Fibroblast of lung (primary cell): ENCODE data around the gene PPP1R1C. TPM values are rescaled to one million over a fixed set of nuclear protein-coding genes. Genes with fewer than 3 reads are reported as not detected.

ENCODE experiments used
- DNase-seq, 2 donors: peaks; one replicate each; pipeline versions ENCODE4 v3.0.0 to v3.0.0-alpha.2; 2010; ENCODE audit warnings: low read depth in 2 of 2
- H2AFZ ChIP-seq: 2 replicates; pipeline ENCODE4 v1.5.1; 2012; ENCODE audit warnings: low read length, control low read depth, inconsistent platforms
- H3K27ac ChIP-seq: 2 replicates; pipeline ENCODE4 v1.5.1; 2011; ENCODE audit warnings: low read length, control low read depth; ENCODE audit not compliant: insufficient read depth
- H3K27me3 ChIP-seq: 2 replicates; pipeline ENCODE4 v1.5.1; 2011; ENCODE audit warnings: mild to moderate bottlenecking, low read length; ENCODE audit not compliant: control insufficient read depth, insufficient read depth
- H3K36me3 ChIP-seq: 2 replicates; pipeline ENCODE4 v1.5.1; 2011; ENCODE audit warnings: low read length; ENCODE audit not compliant: control insufficient read depth, insufficient read depth
- H3K4me1 ChIP-seq: 2 replicates; pipeline ENCODE4 v1.5.1; 2011; ENCODE audit warnings: low read length; ENCODE audit not compliant: control insufficient read depth, insufficient read depth; ENCODE audit errors: extremely low read depth
- H3K4me2 ChIP-seq: 2 replicates; pipeline ENCODE4 v1.5.1; 2011; ENCODE audit warnings: low read length, control low read depth; ENCODE audit not compliant: insufficient read depth; ENCODE audit errors: extremely low read depth
- H3K4me3 ChIP-seq, 4 experiments: fragments of 200-600 bp in 1 of 4; sonication (generic) in 1 of 4; replicated peaks in 1 of 4; 2 replicates each; pipeline ENCODE4 v1.5.1; 2011 to 2016; ENCODE audit warnings: low read length in 4 of 4, low read depth in 3 of 4, mild to moderate bottlenecking in 3 of 4, control low read depth in 2 of 4, inconsistent platforms in 1 of 4, mixed read lengths in 1 of 4; ENCODE audit not compliant: insufficient read depth in 1 of 4; ENCODE audit errors: control extremely low read depth in 1 of 4
- H3K79me2 ChIP-seq: 2 replicates; pipeline ENCODE4 v1.5.1; 2012; ENCODE audit warnings: mild to moderate bottlenecking, low read length, inconsistent platforms; ENCODE audit not compliant: control insufficient read depth, insufficient read depth
- H3K9ac ChIP-seq: 2 replicates; pipeline ENCODE4 v1.5.1; 2011; ENCODE audit warnings: mild to moderate bottlenecking, low read length, control low read depth; ENCODE audit not compliant: insufficient read depth
- H3K9me3 ChIP-seq: 2 replicates; pipeline ENCODE4 v1.5.1; 2012; ENCODE audit warnings: low read depth, low read length; ENCODE audit not compliant: control insufficient read depth, insufficient read depth
- H4K20me1 ChIP-seq: 2 replicates; pipeline ENCODE4 v1.5.1; 2011; ENCODE audit warnings: low read length; ENCODE audit not compliant: control insufficient read depth, insufficient read depth; ENCODE audit errors: extremely low read depth
- EZH2 ChIP-seq: IDR thresholded peaks from 2 replicates; pipeline ENCODE4 v1.5.1; 2012; ENCODE audit warnings: low read length, control low read depth, mild to moderate bottlenecking; ENCODE audit errors: missing control alignments
- polyA plus RNA-seq, 2 donors: library from polyadenylated mRNA; depleted of rRNA in 1 of 2; stranded (reverse) in 1 of 2; unstranded in 1 of 2; fragments of >200 nt; gene quantifications; 2 replicates each; pipeline ENCODE4 v1.2.1, GENCODE V29; 2011 to 2012; ENCODE audit warnings: missing spikeins in 1 of 2
- total RNA-seq: library from RNA; depleted of rRNA; stranded (reverse); fragments of >200 nt; gene quantifications from 2 replicates; pipeline ENCODE4 v1.2.1, GENCODE V29; 2014
- TF ChIP-seq, protein P1 (sequence below), 2 donors: IDR thresholded peaks in 1 of 2; conservative IDR thresholded peaks in 1 of 2; 1 replicate in 1 of 2; 2 replicates in 1 of 2; pipeline ENCODE4 v1.5.1; 2011 to 2012; ENCODE audit warnings: low read length in 2 of 2, control low read depth in 1 of 2, inconsistent platforms in 1 of 2, low read depth in 1 of 2, mild to moderate bottlenecking in 1 of 2

PPP1R1C gene
- total and polyA plus RNA-seq, 2 donors (not counting 1 experiment from before 2014, with no cell fraction given): 0.50 to 0.57 TPM

DNA sequence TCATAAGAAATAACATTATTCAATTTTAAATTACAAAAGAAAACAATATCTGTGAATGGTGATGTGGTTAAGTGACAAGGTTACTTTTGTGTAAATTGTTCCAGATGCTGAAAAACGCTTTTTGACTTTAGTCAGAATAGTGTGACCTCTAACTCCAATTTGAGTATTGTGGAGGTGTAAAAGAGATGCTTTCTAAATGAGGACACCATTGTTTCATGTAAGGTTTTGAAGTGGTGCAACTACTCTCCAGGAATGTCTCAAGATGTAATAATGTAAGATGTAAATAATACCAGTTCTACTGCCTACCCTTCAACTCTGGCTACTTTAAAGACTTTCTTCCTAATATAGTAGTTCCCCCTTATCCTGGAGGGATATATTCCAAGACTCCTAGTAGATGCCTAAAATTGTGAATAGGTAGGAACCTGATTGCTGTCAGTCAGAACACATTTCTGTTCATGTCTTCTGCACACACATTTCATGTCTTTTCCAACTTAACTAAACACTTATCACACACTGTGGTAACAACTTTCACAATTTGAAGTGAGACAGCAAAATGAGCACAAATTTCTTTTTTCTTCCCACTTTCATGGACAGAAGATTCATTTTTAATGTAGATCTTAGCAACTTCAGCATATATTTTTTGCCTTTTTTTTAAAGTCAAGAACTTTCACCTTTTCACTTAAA is 39.1 kb upstream of the PPP1R1C start:
- H3K36me3 ChIP-seq: no peaks in the 10 kb centered on the region

DNA sequence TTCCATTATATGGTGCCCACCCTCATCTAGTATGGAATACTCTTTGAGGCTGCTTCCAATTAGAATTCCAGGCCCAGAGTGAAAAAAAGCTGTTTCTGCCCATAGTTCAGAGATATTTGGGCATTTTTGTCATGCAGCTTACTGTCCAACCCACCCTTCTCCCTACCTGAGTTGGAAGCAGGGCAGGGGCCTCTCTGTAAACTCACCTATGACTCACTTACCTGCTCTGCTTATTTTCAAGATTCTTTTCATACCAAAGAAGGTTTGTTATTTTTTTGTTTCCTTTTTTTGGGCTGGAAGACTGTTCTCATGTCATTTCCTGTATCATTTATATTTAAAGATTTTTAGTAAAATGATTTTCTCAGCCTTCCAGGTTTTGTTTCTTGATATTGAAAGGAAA is 38.4 kb upstream of the PPP1R1C start:
- no peak overlapping the region for H3K4me2 ChIP-seq
- no peak overlapping the region for H2AFZ ChIP-seq
- H3K27ac ChIP-seq: no peak overlapping the region
- H3K79me2 ChIP-seq: no peaks in the 10 kb centered on the region
- H3K36me3 ChIP-seq: no peaks in the 10 kb centered on the region
- no peaks in the 10 kb centered on the region for H3K9me3 ChIP-seq
- H3K4me1 ChIP-seq: peaks cover 6% of the 10 kb centered on the region
- no peak overlapping the region for H3K9ac ChIP-seq
- no peaks in the 10 kb centered on the region for H3K27me3 ChIP-seq
- no peaks in the 10 kb centered on the region for H4K20me1 ChIP-seq
- no peak overlapping the region for H3K4me3 ChIP-seq
- DNase-seq: no peak
- TF ChIP-seq, protein P1, sequence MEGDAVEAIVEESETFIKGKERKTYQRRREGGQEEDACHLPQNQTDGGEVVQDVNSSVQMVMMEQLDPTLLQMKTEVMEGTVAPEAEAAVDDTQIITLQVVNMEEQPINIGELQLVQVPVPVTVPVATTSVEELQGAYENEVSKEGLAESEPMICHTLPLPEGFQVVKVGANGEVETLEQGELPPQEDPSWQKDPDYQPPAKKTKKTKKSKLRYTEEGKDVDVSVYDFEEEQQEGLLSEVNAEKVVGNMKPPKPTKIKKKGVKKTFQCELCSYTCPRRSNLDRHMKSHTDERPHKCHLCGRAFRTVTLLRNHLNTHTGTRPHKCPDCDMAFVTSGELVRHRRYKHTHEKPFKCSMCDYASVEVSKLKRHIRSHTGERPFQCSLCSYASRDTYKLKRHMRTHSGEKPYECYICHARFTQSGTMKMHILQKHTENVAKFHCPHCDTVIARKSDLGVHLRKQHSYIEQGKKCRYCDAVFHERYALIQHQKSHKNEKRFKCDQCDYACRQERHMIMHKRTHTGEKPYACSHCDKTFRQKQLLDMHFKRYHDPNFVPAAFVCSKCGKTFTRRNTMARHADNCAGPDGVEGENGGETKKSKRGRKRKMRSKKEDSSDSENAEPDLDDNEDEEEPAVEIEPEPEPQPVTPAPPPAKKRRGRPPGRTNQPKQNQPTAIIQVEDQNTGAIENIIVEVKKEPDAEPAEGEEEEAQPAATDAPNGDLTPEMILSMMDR (conservative IDR thresholded peaks at IDR 0.05 in 1 of 2, IDR thresholded peaks at IDR 0.05 in 1 of 2; ENCODE audit: low read depth in 1 of 2, low read length in 2 of 2): no peak
- no peak for TF ChIP-seq EZH2

More for the DNA sequence above, 39.1 kb upstream of the PPP1R1C start:
- H3K27me3 ChIP-seq: no peaks in the 10 kb centered on the region
- no peaks in the 10 kb centered on the region for H3K9me3 ChIP-seq
- no peak for TF ChIP-seq EZH2
- TF ChIP-seq, protein P1 (conservative IDR thresholded peaks at IDR 0.05 in 1 of 2, IDR thresholded peaks at IDR 0.05 in 1 of 2; ENCODE audit: low read depth in 1 of 2, low read length in 2 of 2): no peak
- no peaks in the 10 kb centered on the region for H4K20me1 ChIP-seq
- H3K9ac ChIP-seq: no peak overlapping the region
- no peak overlapping the region for H3K4me2 ChIP-seq
- no peak overlapping the region for H3K27ac ChIP-seq
- no peak overlapping the region for H2AFZ ChIP-seq
- no peaks in the 10 kb centered on the region for H3K79me2 ChIP-seq
- H3K4me1 ChIP-seq: peaks cover 6% of the 10 kb centered on the region
- DNase-seq: no peak
- no peak overlapping the region for H3K4me3 ChIP-seq

DNA sequence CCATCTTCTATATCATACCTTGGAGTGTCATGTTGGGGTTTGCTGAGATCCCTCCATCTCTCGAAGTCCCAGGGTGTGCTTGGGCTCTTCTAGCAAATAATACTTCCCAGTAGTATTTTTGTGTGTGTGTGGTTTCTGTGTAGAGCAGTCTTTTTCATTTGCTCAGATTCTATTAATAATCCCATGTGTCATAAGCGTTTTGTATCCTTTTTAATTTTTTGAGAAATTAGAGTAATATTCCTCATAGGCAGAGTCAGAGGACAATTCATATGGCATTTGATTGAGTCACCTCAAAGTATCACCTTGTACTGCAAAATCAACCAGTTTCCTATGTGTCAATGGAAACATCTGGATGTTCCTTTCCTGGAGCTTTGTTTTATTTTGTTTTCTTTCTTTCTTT is 37.4 kb upstream of the PPP1R1C start:
- Histone ChIP-seq H2AFZ (no peak overlapping the region), H3K9ac (no peak overlapping the region), H3K4me1 (peaks cover 6% of the 10 kb centered on the region), H4K20me1 (no peaks in the 10 kb centered on the region), H3K4me3 (no peak overlapping the region), H3K36me3 (no peaks in the 10 kb centered on the region), H3K9me3 (no peaks in the 10 kb centered on the region), H3K79me2 (no peaks in the 10 kb centered on the region), H3K27me3 (no peaks in the 10 kb centered on the region), H3K4me2 (no peak overlapping the region), H3K27ac (no peak overlapping the region)
- peak in 1 of 2 donors; percentile 21 for DNase-seq
- TF ChIP-seq, protein P1 (conservative IDR thresholded peaks at IDR 0.05 in 1 of 2, IDR thresholded peaks at IDR 0.05 in 1 of 2; ENCODE audit: low read depth in 1 of 2, low read length in 2 of 2): no peak
- no peak for TF ChIP-seq EZH2
